CD14-positive monocyte (primary cell): ENCODE data around the gene TAGAP. TPM values are rescaled to one million over a fixed set of nuclear protein-coding genes. Genes with fewer than 3 reads are reported as not detected.

Experiments
- DNase-seq, 3 donors: peaks; one replicate each; pipeline ENCODE4 v3.0.0-alpha.2; 2011 to 2022
- H2AFZ ChIP-seq: 2 replicates; pipeline ENCODE4 v1.6.0; 2012; ENCODE audit warnings: mild to moderate bottlenecking, low read depth, low read length, inconsistent platforms; ENCODE audit not compliant: insufficient read depth, poor library complexity, severe bottlenecking
- H3K27ac ChIP-seq, 2 donors: 1 replicate in 1 of 2; 2 replicates in 1 of 2; pipeline ENCODE4 v1.5.1; 2012 to 2013; ENCODE audit warnings: low read length in 2 of 2, control low read depth in 1 of 2, inconsistent platforms in 1 of 2, low read depth in 1 of 2, mild to moderate bottlenecking in 1 of 2
- H3K27me3 ChIP-seq, 2 donors: one replicate each; pipeline versions ENCODE4 v1.6.0 to v1.6.1; 2011 to 2013; ENCODE audit warnings: low read length in 2 of 2; ENCODE audit not compliant: control insufficient read depth in 2 of 2, insufficient read depth in 2 of 2
- H3K36me3 ChIP-seq, 2 donors: replicated peaks in 1 of 2; 1 replicate in 1 of 2; 2 replicates in 1 of 2; pipeline versions ENCODE4 v1.5.1 to v1.6.1; 2012 to 2013; ENCODE audit warnings: low read length in 2 of 2, control low read depth in 1 of 2, inconsistent platforms in 1 of 2, mild to moderate bottlenecking in 1 of 2; ENCODE audit not compliant: insufficient read depth in 2 of 2, control insufficient read depth in 1 of 2
- H3K4me1 ChIP-seq, 2 donors: 1 replicate in 1 of 2; 2 replicates in 1 of 2; pipeline versions ENCODE4 v1.5.1 to v1.6.1; 2012 to 2013; ENCODE audit warnings: low read length in 2 of 2, control low read depth in 1 of 2, inconsistent platforms in 1 of 2, mild to moderate bottlenecking in 1 of 2, moderate library complexity in 1 of 2; ENCODE audit not compliant: insufficient read depth in 2 of 2, control insufficient read depth in 1 of 2
- H3K4me2 ChIP-seq: replicated peaks from 2 replicates; pipeline ENCODE3; 2012; ENCODE audit warnings: low read length, moderate library complexity, mild to moderate bottlenecking; ENCODE audit not compliant: poor library complexity, severe bottlenecking; ENCODE audit errors: extremely low read depth
- H3K4me3 ChIP-seq, 3 experiments: fragments of 200-600 bp in 1 of 3; sonication (generic) in 1 of 3; replicated peaks in 1 of 3; 1 replicate in 2 of 3; 2 replicates in 1 of 3; pipeline ENCODE4 v1.5.1; 2011 to 2013; ENCODE audit warnings: low read length in 3 of 3, mild to moderate bottlenecking in 3 of 3, control low read depth in 2 of 3, low read depth in 2 of 3, inconsistent platforms in 1 of 3, moderate library complexity in 1 of 3
- H3K79me2 ChIP-seq: 2 replicates; pipeline ENCODE4 v1.6.0; 2012; ENCODE audit warnings: mild to moderate bottlenecking, control low read depth, inconsistent platforms, low read length, moderate library complexity; ENCODE audit not compliant: insufficient read depth
- H3K9ac ChIP-seq: 2 replicates; pipeline ENCODE4 v1.6.0; 2017; ENCODE audit warnings: low read length, mild to moderate bottlenecking; ENCODE audit not compliant: insufficient read depth, poor library complexity, severe bottlenecking
- H3K9me3 ChIP-seq, 2 donors: replicated peaks in 1 of 2; 1 replicate in 1 of 2; 2 replicates in 1 of 2; pipeline versions ENCODE4 v1.5.1 to v1.6.1; 2012 to 2013; ENCODE audit warnings: low read length in 2 of 2, control low read depth in 1 of 2; ENCODE audit not compliant: control insufficient read depth in 1 of 2, insufficient read depth in 1 of 2
- H4K20me1 ChIP-seq: 2 replicates; pipeline ENCODE4 v1.6.0; 2012; ENCODE audit warnings: mild to moderate bottlenecking, low read length, control low read depth, moderate library complexity; ENCODE audit not compliant: insufficient read depth
- H3K27ac Mint-ChIP-seq, 7 donors: one replicate each; pipeline ENCODE4 v1.8.0; 2020; ENCODE audit warnings: mild to moderate bottlenecking in 7 of 7, mixed read lengths in 7 of 7, moderate library complexity in 6 of 7, inconsistent platforms in 2 of 7
- H3K27me3 Mint-ChIP-seq, 3 donors: one replicate each; pipeline ENCODE4 v1.8.0; 2021 to 2022; ENCODE audit warnings: low read depth in 3 of 3, mild to moderate bottlenecking in 3 of 3, mixed read lengths in 3 of 3, moderate library complexity in 3 of 3, inconsistent platforms in 1 of 3
- H3K36me3 Mint-ChIP-seq, 2 donors: one replicate each; pipeline ENCODE4 v1.8.0; 2020; ENCODE audit warnings: mixed read lengths in 2 of 2, inconsistent platforms in 1 of 2, mild to moderate bottlenecking in 1 of 2
- H3K4me1 Mint-ChIP-seq: one replicate; pipeline ENCODE4 v1.8.0; 2020; ENCODE audit warnings: mild to moderate bottlenecking, mixed read lengths
- H3K4me3 Mint-ChIP-seq, 2 donors: one replicate each; pipeline ENCODE4 v1.8.0; 2020; ENCODE audit warnings: mild to moderate bottlenecking in 2 of 2, mixed read lengths in 2 of 2, moderate library complexity in 1 of 2
- H3K9me3 Mint-ChIP-seq, 7 donors: one replicate each; pipeline ENCODE4 v1.8.0; 2020 to 2022; ENCODE audit warnings: mixed read lengths in 7 of 7, mild to moderate bottlenecking in 6 of 7, moderate library complexity in 6 of 7, inconsistent platforms in 2 of 7
- CTCF ChIP-seq: fragments of 200-600 bp; IDR thresholded peaks from one replicate; pipeline ENCODE4 v1.8.0; 2022; ENCODE audit warnings: antibody characterized with exemption, mild to moderate bottlenecking
- WGBS: methylation state at CpG from one replicate; pipeline ENCODE4 v1.1.5; 2013; ENCODE audit warnings: missing lambda C conversion rate; ENCODE audit not compliant: insufficient coverage; 5-methylcytosine and 5-hydroxymethylcytosine counted together
- intact Hi-C, 2 donors: fragments of 100-400 bp; cut with micrococcal nuclease; formaldehyde crosslinking; loops; one replicate each; pipeline versions ENCODE4 v1.15.0 to v1.15.1; 2023
- polyA plus RNA-seq, 3 donors: library from polyadenylated mRNA; depleted of rRNA in 1 of 3; unstranded in 2 of 3; stranded (reverse) in 1 of 3; fragments of 300-500 nt in 2 of 3; fragments of >200 nt in 1 of 3; fragmentation: Illumina TruSeq in 2 of 3; gene quantifications; 1 replicate in 2 of 3; 2 replicates in 1 of 3; pipeline ENCODE4 v1.2.3, GENCODE V29; 2012 to 2021

TAGAP gene
- polyA plus RNA-seq, 3 donors = 51.9 to 299 (median 59.1) TPM

DNA sequence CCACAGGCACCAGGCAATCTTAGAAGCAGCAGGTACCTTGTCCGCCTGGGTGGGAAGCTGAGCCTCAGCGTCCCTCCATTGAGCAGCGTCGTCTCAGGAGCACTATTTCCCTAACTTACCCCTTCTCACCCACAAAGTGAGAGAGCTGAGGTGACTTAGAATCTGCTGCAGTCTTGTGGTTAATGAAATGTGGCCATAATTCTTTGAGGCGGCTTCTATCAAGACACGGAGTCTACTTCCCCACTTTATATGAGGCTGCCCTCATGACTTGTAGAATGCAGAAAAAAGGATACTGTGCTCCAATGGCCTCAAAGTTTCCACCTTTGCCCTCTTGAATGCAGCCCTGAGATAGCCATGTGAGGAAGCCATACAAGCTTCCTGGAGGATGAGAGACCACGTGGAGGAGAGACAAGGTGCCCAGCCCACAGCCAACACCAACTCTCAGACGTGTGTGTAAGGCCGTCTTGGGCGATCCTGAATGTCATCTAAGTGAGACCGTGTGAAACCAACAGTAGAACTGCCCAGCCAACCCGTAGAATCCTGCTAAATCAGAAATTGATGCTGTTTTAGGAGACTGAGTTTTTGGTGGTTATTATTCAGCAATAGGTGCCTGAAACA, 9.1 kb upstream of the TAGAP start:
- peaks cover 60% of the 10 kb centered on the region for H3K4me1 Mint-ChIP-seq
- H2AFZ ChIP-seq = no peak overlapping the region
- peak overlapping the region; percentile 8 to 90 (median 81) for H3K27ac Mint-ChIP-seq
- DNase-seq = peak; percentile 65 to 66 (median 66)
- H3K9ac ChIP-seq = no peak overlapping the region
- no peaks in the 10 kb centered on the region for H3K9me3 ChIP-seq
- H3K27me3 ChIP-seq = no peaks in the 10 kb centered on the region
- peak overlapping the region in 1 of 2 donors; percentile 42 for H3K4me3 Mint-ChIP-seq
- WGBS = 82% methylated on average over 2 of the region's 12 CpGs
- no peaks in the 10 kb centered on the region for H3K36me3 Mint-ChIP-seq
- intact Hi-C loops = no loop called here
- H4K20me1 ChIP-seq = no peaks in the 10 kb centered on the region
- H3K4me3 ChIP-seq = no peak overlapping the region
- no peak for TF ChIP-seq CTCF
- no peaks in the 10 kb centered on the region for H3K79me2 ChIP-seq
- H3K36me3 ChIP-seq = no peaks in the 10 kb centered on the region
- H3K9me3 Mint-ChIP-seq = peaks cover 0 to 3% (median 0%) of the 10 kb centered on the region in 7 donors
- peaks cover 58 to 61% of the 10 kb centered on the region in 2 donors for H3K4me1 ChIP-seq
- H3K27me3 Mint-ChIP-seq = peaks cover 0 to 4% (median 4%) of the 10 kb centered on the region in 3 donors
- peak overlapping the region; percentile 29 for H3K4me2 ChIP-seq
- peak overlapping the region; percentile 0 to 37 for H3K27ac ChIP-seq

GRCh38 chr6:159052720-159053119, 7.9 kb upstream of the TAGAP start:
- Histone ChIP-seq H2AFZ (no peak overlapping the region), H3K79me2 (no peaks in the 10 kb centered on the region), H3K27ac (no peak overlapping the region), H3K9ac (no peak overlapping the region), H3K27me3 (no peaks in the 10 kb centered on the region), H3K9me3 (no peaks in the 10 kb centered on the region), H4K20me1 (no peaks in the 10 kb centered on the region), H3K4me3 (no peak overlapping the region), H3K4me2 (no peak overlapping the region), H3K36me3 (no peaks in the 10 kb centered on the region), H3K4me1 (peaks cover 53% of the 10 kb centered on the region in 2 donors)
- no peaks in the 10 kb centered on the region for H3K36me3 Mint-ChIP-seq
- peaks cover 0 to 4% (median 4%) of the 10 kb centered on the region in 3 donors for H3K27me3 Mint-ChIP-seq
- no CpG with 5 or more reads among the region's 3 CpGs for WGBS
- H3K27ac Mint-ChIP-seq = peak overlapping the region in 1 of 7 donors; percentile 42
- TF ChIP-seq CTCF = no peak
- no peak overlapping the region for H3K4me3 Mint-ChIP-seq
- H3K9me3 Mint-ChIP-seq = peaks cover 0 to 3% (median 0%) of the 10 kb centered on the region in 7 donors
- H3K4me1 Mint-ChIP-seq = peaks cover 56% of the 10 kb centered on the region
- intact Hi-C loops = no loop called here
- peak in 1 of 3 donors; percentile 34 for DNase-seq
